Measurements from ENCODE around the gene AGAP5. TPM values are rescaled to one million over a fixed set of nuclear protein-coding genes. Genes with fewer than 3 reads are reported as not detected.

Gene AGAP5
- total and polyA plus RNA-seq, 2 of the 4 experiments (the other 2 are of a cell fraction), result 1.8 to 4.1 TPM

DNA sequence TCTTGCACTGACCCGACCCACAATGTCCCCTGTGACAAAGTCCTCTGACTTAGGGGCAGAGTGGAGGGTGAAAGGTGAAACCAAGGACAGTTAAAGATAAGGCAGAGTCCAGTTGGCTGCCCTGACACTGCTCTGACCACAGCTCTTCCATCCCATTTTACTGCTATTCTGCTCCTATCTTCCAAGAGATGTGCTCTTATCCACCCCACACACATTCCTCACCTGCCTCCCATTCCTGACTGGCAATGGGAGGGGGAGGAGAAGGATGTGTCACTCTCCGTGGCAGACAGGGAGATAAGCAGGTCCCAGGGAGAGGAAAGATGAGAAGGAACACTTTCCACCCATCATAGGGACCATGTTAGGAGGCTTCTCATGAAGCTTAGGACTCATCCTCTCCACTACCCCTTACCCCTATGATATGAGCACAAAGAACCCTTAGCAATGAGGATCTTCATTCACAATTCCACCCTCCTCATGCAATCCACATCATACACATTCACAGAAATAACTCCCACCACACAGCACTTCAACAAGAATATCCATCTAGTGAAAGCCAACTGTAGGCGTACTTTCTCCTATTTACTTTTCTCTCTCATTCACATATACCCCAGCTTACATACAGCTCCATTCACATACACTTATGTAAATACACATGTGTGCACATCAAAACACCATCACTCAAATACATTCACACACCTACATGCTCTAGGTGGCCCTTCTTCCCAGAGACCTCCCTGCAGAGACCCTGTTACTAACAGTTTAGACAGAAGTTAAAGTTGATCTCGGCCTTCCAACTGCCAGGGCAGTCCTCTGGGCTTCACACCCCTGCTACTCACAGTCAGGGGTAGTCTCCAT is 48.7 kb downstream of the AGAP5 start (continued):
- no peak for TF ChIP-seq CEBPB (IDR thresholded peaks at IDR 0.05; ENCODE audit: low read depth, low read length)
- TF ChIP-seq MAFK (IDR thresholded peaks at IDR 0.05; ENCODE audit: low read depth, low read length), result no peak

DNA sequence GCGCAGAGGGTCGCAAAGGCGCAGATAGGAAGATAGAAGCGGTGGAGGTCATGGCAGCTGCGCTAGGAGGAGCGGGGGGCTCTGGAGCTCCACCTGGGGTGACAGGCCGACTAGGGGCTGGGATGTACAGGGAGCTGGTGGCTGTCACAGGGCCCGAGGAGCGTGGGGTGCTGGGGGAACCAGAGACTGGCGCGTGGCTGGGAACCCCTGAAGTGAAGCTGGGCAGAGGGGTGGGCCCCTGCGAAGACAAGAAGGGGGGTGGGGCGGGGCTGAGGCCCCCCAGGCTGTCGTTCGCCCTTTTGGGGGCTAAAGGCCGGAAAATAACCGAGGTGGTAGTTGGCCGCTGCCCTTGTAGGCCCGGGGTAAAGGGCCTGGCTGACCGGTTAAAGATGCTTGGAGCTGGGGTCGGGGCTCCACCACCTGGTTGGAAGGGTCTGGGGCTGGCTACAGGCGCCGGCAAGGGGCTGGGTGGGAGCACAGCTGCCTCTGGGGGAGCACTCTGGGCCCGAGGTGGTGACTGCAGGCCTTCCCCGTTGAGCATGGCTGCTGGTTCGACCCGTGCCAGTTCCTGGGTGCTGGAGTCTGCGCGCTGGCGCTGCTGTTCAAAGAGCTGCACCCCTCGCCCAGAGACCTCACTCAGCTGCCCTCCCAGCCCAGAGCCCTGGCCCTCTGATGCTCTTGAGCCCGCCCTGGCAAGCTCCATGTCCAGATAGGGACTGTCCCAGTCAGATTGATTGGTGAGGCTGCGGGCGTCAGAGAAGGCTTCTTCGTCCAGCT is 49.8 kb downstream of the AGAP5 start:
- H3K4me3 ChIP-seq (ENCODE audit: insufficient read depth, low read depth, low read length), result peak overlapping the region; percentile 16; the same call in 1 of the 2 replicates
- H3K9me1 ChIP-seq (ENCODE audit: insufficient read depth, low read length), result peaks cover 25% of the 10 kb centered on the region
- CTCF ChIA-PET, result interaction anchor here (0.5 kb wide), 1 partner anchor 13 kb away, joined by 6 read pairs; no protein-coding TSS in a partner anchor
- H3K27me3 ChIP-seq (ENCODE audit: control insufficient read depth, insufficient read depth, low read length), result no peaks in the 10 kb centered on the region
- no peaks in the 10 kb centered on the region for H4K20me1 ChIP-seq (ENCODE audit: insufficient read depth, low read length)
- H2AK5ac ChIP-seq (ENCODE audit: low read depth, low read length), result peak overlapping the region; percentile 76
- H2AK9ac ChIP-seq (replicated peaks; ENCODE audit: low read depth, low read length, poor library complexity), result peak overlapping the region; percentile 77
- H3K14ac ChIP-seq (replicated peaks; ENCODE audit: low read depth, low read length), result peak overlapping the region; percentile 23; the same call in 1 of the 2 replicates
- H2BK120ac ChIP-seq (ENCODE audit: low read depth, low read length), result peak overlapping the region; percentile 94
- no peak overlapping the region for H3K23ac ChIP-seq (ENCODE audit: low read depth, low read length)
- H3K9me3 ChIP-seq (ENCODE audit: control insufficient read depth, insufficient read depth, low read length), result no peaks in the 10 kb centered on the region
- 37% methylated on average over 25 of the region's 35 CpGs; no CpG with 5 or more reads in 1 of the 2 experiments for WGBS, 2 experiments (ENCODE audit: extremely low coverage in 2 of 2, insufficient read length in 1 of 2)
- in situ Hi-C loops (cut with MboI; ENCODE audit: low sequenced_read_pairs), result loop anchor here (25.0 kb wide), 1 partner anchor 386 kb away; the partner anchor contains the start of gene MRPS16
- H3K56ac ChIP-seq (ENCODE audit: extremely low read depth, insufficient read depth, low read length), result no peak overlapping the region
- dilution Hi-C loops (cut with HindIII; ENCODE audit: low sequenced_read_pairs, unreplicated experiment), result no loop called here
- POLR2A ChIA-PET (ENCODE audit: unreplicated experiment), result no interaction called here
- H3K4me2 ChIP-seq (ENCODE audit: low read depth, low read length), result no peak overlapping the region; the same call in 1 of the 2 replicates
- intact Hi-C loops (cut with micrococcal nuclease), result loop anchor here (10.0 kb wide), 1 partner anchor 233 kb away; the partner anchor contains the start of gene ANXA7
- H2AFZ ChIP-seq (replicated peaks; ENCODE audit: low read length, poor library complexity), result peak overlapping the region; percentile 83
- peak overlapping the region in 1 of 2 experiments; percentile 81; a peak in 3 of 4 replicates for H4K8ac ChIP-seq (ENCODE audit: low read depth in 2 of 2, low read length in 2 of 2)
- no peaks in the 10 kb centered on the region for H3K36me3 ChIP-seq (ENCODE audit: control insufficient read depth, insufficient read depth, low read length)
- peak overlapping the region; percentile 30; the same call in 1 of the 3 replicates for H2BK15ac ChIP-seq (ENCODE audit: low read depth, low read length)
- H2BK20ac ChIP-seq (ENCODE audit: low read depth, low read length), result peak overlapping the region; percentile 83
- H4K91ac ChIP-seq (ENCODE audit: insufficient read depth, low read depth, low read length), result peak overlapping the region; percentile 88; the same call in 1 of the 2 replicates
- H3K79me1 ChIP-seq (ENCODE audit: low read depth in 1 of 2, low read length in 2 of 2), result peaks cover 0 to 14% of the 10 kb centered on the region in 2 experiments; a peak in 2 of 4 replicates
- peaks cover 23% of the 10 kb centered on the region for H3K4me1 ChIP-seq (ENCODE audit: control insufficient read depth, insufficient read depth, low read length)
- BruUV-seq (replicated peaks), result no TSS peak
- ATAC-seq (ENCODE audit: low read depth) (no peak), DNase-seq (no peak)
- H3K18ac ChIP-seq (ENCODE audit: low read depth, low read length), result no peak overlapping the region; the same call in 1 of the 2 replicates
- peak overlapping the region; percentile 99 for H2BK5ac ChIP-seq (ENCODE audit: low read depth, low read length, poor library complexity, severe bottlenecking)
- H3K9ac ChIP-seq (ENCODE audit: low read depth, low read length), result no peak overlapping the region
- peak overlapping the region; percentile 43 for H4K5ac ChIP-seq (ENCODE audit: low read depth, low read length)
- H3K4ac ChIP-seq (ENCODE audit: low read depth, low read length), result peak overlapping the region; percentile 84
- H3K27ac ChIP-seq (ENCODE audit: insufficient read depth, low read length), result no peak overlapping the region
- no peak for TF ChIP-seq RCOR1 (IDR thresholded peaks at IDR 0.05; ENCODE audit: insufficient replicate concordance, low read length)
- TF ChIP-seq MXI1 (IDR thresholded peaks at IDR 0.05; ENCODE audit: borderline replicate concordance, low read depth, low read length), result no peak
- no peak for TF ChIP-seq BHLHE40 (IDR thresholded peaks at IDR 0.05; ENCODE audit: low read depth, low read length)
- TF ChIP-seq RAD21 (IDR thresholded peaks at IDR 0.05; ENCODE audit: low read length), result no peak
- no peak for TF ChIP-seq CEBPB (IDR thresholded peaks at IDR 0.05; ENCODE audit: low read depth, low read length)
- no peak for TF ChIP-seq NFE2L2 (IDR thresholded peaks at IDR 0.05; ENCODE audit: low read depth, low read length)
- TF ChIP-seq, protein P1, sequence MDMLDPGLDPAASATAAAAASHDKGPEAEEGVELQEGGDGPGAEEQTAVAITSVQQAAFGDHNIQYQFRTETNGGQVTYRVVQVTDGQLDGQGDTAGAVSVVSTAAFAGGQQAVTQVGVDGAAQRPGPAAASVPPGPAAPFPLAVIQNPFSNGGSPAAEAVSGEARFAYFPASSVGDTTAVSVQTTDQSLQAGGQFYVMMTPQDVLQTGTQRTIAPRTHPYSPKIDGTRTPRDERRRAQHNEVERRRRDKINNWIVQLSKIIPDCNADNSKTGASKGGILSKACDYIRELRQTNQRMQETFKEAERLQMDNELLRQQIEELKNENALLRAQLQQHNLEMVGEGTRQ (IDR thresholded peaks at IDR 0.05; ENCODE audit: low read depth, low read length), result no peak
- no peak for TF ChIP-seq FOS (IDR thresholded peaks at IDR 0.05; ENCODE audit: low read depth, low read length)
- no peak for TF ChIP-seq RFX5 (IDR thresholded peaks at IDR 0.05; ENCODE audit: low read depth, low read length)
- no peak for TF ChIP-seq CHD1 (IDR thresholded peaks at IDR 0.05; ENCODE audit: low read depth, low read length)
